ENCODE data around the gene PSEN1.

DNA sequence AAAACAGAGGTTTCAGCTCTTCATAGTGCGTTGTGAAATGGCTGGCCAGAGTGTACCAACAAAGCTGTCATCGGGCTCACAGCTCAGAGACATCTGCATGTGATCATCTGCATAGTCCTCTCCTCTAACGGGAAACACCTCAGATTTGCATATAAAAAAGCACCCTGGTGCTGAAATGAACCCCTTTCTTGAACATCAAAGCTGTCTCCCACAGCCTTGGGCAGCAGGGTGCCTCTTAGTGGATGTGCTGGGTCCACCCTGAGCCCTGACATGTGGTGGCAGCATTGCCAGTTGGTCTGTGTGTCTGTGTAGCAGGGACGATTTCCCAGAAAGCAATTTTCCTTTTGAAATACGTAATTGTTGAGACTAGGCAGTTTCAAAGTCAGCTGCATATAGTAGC is 86.7 kb downstream of the PSEN1 start:
- TF ChIP-seq CTCF (IDR thresholded peaks at IDR 0.05) (no peak), ZFX (IDR thresholded peaks at IDR 0.05; ENCODE audit: borderline replicate concordance) (no peak)

Data from 22Rv1 (cell line).